A549 (cell line): ENCODE measurements around the gene SLC43A1. TPM values are rescaled to one million over a fixed set of nuclear protein-coding genes. Genes with fewer than 3 reads are reported as not detected.

Experiments
- ATAC-seq, 2 experiments: fragments of 200-7000 bp in 1 of 2; fragments of >200 bp in 1 of 2; cut with Nextera tagmentation in 1 of 2; cut with Tn5 transposase in 1 of 2; 3 replicates each; pipeline versions ENCODE4 v1.8.0 to v1.9.1; 2018 to 2020; ENCODE audit warnings: mild to moderate bottlenecking in 1 of 2, moderate library complexity in 1 of 2
- CTCF ChIA-PET: fragments of 300-600 bp; sonication (Branson Sonifier 250); formaldehyde crosslinking; extraction: SDS; loops from one replicate; lab custom pipeline; 2021; ENCODE audit warnings: antibody characterized with exemption, inconsistent platforms; lab: Yijun Ruan, JAX
- POLR2A ChIA-PET: fragments of 350-600 bp; formaldehyde crosslinking; extraction: SDS; loops from one replicate; lab custom pipeline; 2021; ENCODE audit warnings: antibody characterized with exemption, inconsistent platforms; lab: Yijun Ruan, JAX
- DNase-seq, 2 experiments: peaks; one replicate each; pipeline versions ENCODE4 v3.0.0 to v3.0.0-alpha.2; 2011 to 2016; ENCODE audit warnings: low read depth in 1 of 2, low spot score in 1 of 2
- FAIRE-seq: peaks from 2 replicates; lab custom pipeline; 2011; peaks lifted over from hg19 to GRCh38; lab: Jason Lieb, UNC
- H3K27ac ChIP-seq, 2 experiments: fragments of >200 bp; sonication (Bioruptor Twin); formaldehyde crosslinking; 3 replicates each; pipeline ENCODE4 v1.5.1; 2016 to 2017
- H3K4me1 ChIP-seq: fragments of >200 bp; sonication (Bioruptor Twin); formaldehyde crosslinking; 3 replicates; pipeline ENCODE4 v1.6.1; 2016
- H3K4me2 ChIP-seq: fragments of >200 bp; sonication (Bioruptor Twin); formaldehyde crosslinking; 3 replicates; pipeline ENCODE4 v1.6.1; 2016
- H3K4me3 ChIP-seq: fragments of >200 bp; sonication (Bioruptor Twin); formaldehyde crosslinking; 3 replicates; pipeline ENCODE4 v1.5.1; 2016
- H3K9me3 ChIP-seq: fragments of >200 bp; sonication (Bioruptor Twin); formaldehyde crosslinking; 3 replicates; pipeline ENCODE4 v1.6.1; 2016
- CBX2 ChIP-seq: fragments of 200-600 bp; sonication (generic); IDR thresholded peaks from 2 replicates; pipeline ENCODE4 v1.6.1; 2016; ENCODE audit warnings: low read depth, mild to moderate bottlenecking, borderline replicate concordance
- CEBPB ChIP-seq, 2 experiments: fragments of >200 bp in 1 of 2; sonication (Bioruptor Twin) in 1 of 2; formaldehyde crosslinking in 1 of 2; IDR thresholded peaks; 2 replicates each; pipeline ENCODE4 v1.6.1; 2012 to 2016
- CTCF ChIP-seq: fragments of >200 bp; sonication (Bioruptor Twin); formaldehyde crosslinking; IDR thresholded peaks from 3 replicates; pipeline ENCODE4 v1.5.1; 2016
- E2F6 ChIP-seq: IDR thresholded peaks from 2 replicates; pipeline ENCODE4 v1.6.1; 2012; ENCODE audit warnings: low read depth, borderline replicate concordance
- ELK1 ChIP-seq: fragments of 150-350 bp; IDR thresholded peaks from 2 replicates; pipeline ENCODE4 v1.6.1; 2014; ENCODE audit warnings: low read depth, mild to moderate bottlenecking, low read length
- ESRRA ChIP-seq: fragments of 150-350 bp; IDR thresholded peaks from 2 replicates; pipeline ENCODE4 v1.6.1; 2014; ENCODE audit warnings: mild to moderate bottlenecking, low read length, borderline replicate concordance
- MAX ChIP-seq: IDR thresholded peaks from 2 replicates; pipeline ENCODE4 v1.6.1; 2012
- NPAS2 ChIP-seq: fragments of 250-450 bp; sonication (Bioruptor Pico); IDR thresholded peaks from 2 replicates; pipeline ENCODE4 v1.8.0; 2022; ENCODE audit warnings: mild to moderate bottlenecking, moderate library complexity, borderline replicate concordance
- RAD21 ChIP-seq, 2 experiments: fragments of >200 bp in 1 of 2; sonication (Bioruptor Twin) in 1 of 2; formaldehyde crosslinking in 1 of 2; IDR thresholded peaks in 1 of 2; conservative IDR thresholded peaks in 1 of 2; 2 replicates in 1 of 2; 3 replicates in 1 of 2; pipeline ENCODE4 v1.6.1; 2012 to 2018; ENCODE audit warnings: inconsistent platforms in 1 of 2
- REST ChIP-seq: fragments of 200-600 bp; sonication (generic); IDR thresholded peaks from 2 replicates; pipeline ENCODE4 v1.6.1; 2016; ENCODE audit warnings: antibody characterized with exemption, mild to moderate bottlenecking, moderate library complexity
- RFX5 ChIP-seq: fragments of 450-650 bp; IDR thresholded peaks from 2 replicates; pipeline ENCODE4 v1.7.1; 2014; ENCODE audit warnings: antibody characterized with exemption, mild to moderate bottlenecking, moderate library complexity
- SMC3 ChIP-seq: fragments of >200 bp; sonication (Bioruptor Twin); formaldehyde crosslinking; IDR thresholded peaks from 3 replicates; pipeline ENCODE4 v1.6.1; 2018; ENCODE audit warnings: inconsistent platforms
- TP53 ChIP-seq: fragments of 250-450 bp; sonication (Bioruptor Pico); IDR thresholded peaks from 2 replicates; pipeline ENCODE4 v1.5.0; 2021; ENCODE audit warnings: mild to moderate bottlenecking, moderate library complexity
- ZC3H11A ChIP-seq: fragments of 450-650 bp; IDR thresholded peaks from 2 replicates; pipeline ENCODE4 v1.6.1; 2014; ENCODE audit warnings: antibody characterized with exemption, mild to moderate bottlenecking
- ZSCAN20 ChIP-seq: fragments of 250-450 bp; sonication (Bioruptor Pico); IDR thresholded peaks from 2 replicates; pipeline ENCODE4 v1.8.0; 2022; ENCODE audit warnings: mild to moderate bottlenecking, moderate library complexity
- WGBS: methylation state at CpG from one replicate; pipeline ENCODE4 v1.1.6; 2017; ENCODE audit errors: missing lambda C conversion rate; 5-methylcytosine and 5-hydroxymethylcytosine counted together
- polyA plus RNA-seq, 4 experiments: library from polyadenylated mRNA; depleted of rRNA in 3 of 4; stranded (reverse); fragments of >200 nt; fragmentation: RNase III in 1 of 4; extraction: RNeasy Plus Mini Kit Qiagen cat#74134 plus additional on column Dnase treatment in 1 of 4; gene quantifications; 2 replicates in 3 of 4; 3 replicates in 1 of 4; pipeline ENCODE4 v1.2.3, GENCODE V29; 2011 to 2017
- TF ChIP-seq, protein P1 (sequence below): fragments of 450-650 bp; IDR thresholded peaks from 2 replicates; pipeline ENCODE4 v1.6.1; 2014; ENCODE audit warnings: antibody characterized with exemption

Gene SLC43A1
- polyA plus RNA-seq, 2 of the 4 experiments (the other 2 are of a cell fraction) = 1.0 to 4.6 TPM

- ChIA-PET POLR2A (interaction anchor here (1.0 kb wide), 2 partner anchors 27 to 33 kb away, joined by 3 to 5 read pairs; no protein-coding TSS in a partner anchor), CTCF (interaction anchor here (0.6 to 22.5 kb wide), 37 partner anchors 8 to 1023 kb away, joined by 3 to 299 read pairs (median 4); partner anchors contain the start of genes P2RX3, RTN4RL2, SLC43A1 and SMTNL1)
- peak overlapping the region; percentile 16; the same call in 1 of the 3 replicates for H3K4me2 ChIP-seq
- no peaks in the 10 kb centered on the region for H3K9me3 ChIP-seq
- ATAC-seq = peak; percentile 28 to 84; a peak in 3 of 6 replicates
- 82% methylated on average over 14 of the region's 15 CpGs for WGBS
- no peak for FAIRE-seq
- DNase-seq = peak in 1 of 2 experiments; percentile 73
- H3K4me1 ChIP-seq = peaks cover 7% of the 10 kb centered on the region
- TF ChIP-seq MAX (no peak), E2F6 (no peak), CTCF (peak; percentile 71), TP53 (CRISPR knock-in tag) (no peak), ZC3H11A (no peak), NPAS2 (CRISPR knock-in tag) (no peak), SMC3 (peak; percentile 75), RAD21 (conservative IDR thresholded peaks at IDR 0.05 in 1 of 2, IDR thresholded peaks at IDR 0.05 in 1 of 2) (peak; percentile 59 to 66), CBX2 (no peak), CEBPB (IDR thresholded peaks at IDR 0.05) (0 out of 4 replicates have a peak, but pooled peaks of 1 of the 2 experiments have one; percentile 20), RFX5 (no peak), ZSCAN20 (CRISPR knock-in tag) (no peak), REST (no peak), ELK1 (no peak), ESRRA (no peak)
- TF ChIP-seq, protein P1, sequence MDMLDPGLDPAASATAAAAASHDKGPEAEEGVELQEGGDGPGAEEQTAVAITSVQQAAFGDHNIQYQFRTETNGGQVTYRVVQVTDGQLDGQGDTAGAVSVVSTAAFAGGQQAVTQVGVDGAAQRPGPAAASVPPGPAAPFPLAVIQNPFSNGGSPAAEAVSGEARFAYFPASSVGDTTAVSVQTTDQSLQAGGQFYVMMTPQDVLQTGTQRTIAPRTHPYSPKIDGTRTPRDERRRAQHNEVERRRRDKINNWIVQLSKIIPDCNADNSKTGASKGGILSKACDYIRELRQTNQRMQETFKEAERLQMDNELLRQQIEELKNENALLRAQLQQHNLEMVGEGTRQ = no peak
- peak overlapping the region; percentile 78 to 86 for H3K27ac ChIP-seq
- H3K4me3 ChIP-seq = no peak overlapping the region
Observed at GRCh38 chr11:57493507-57494503, 21.7 kb downstream of the SLC43A1 start.
